ENCODE results near the gene TSN.

GRCh38 chr2:121754851-121755236 lies 607 bp upstream of the TSN start:
- no peak for TF ChIP-seq CTCF (IDR thresholded peaks at IDR 0.05; ENCODE audit: insufficient read depth, low read depth, low read length)
- no peak for TF ChIP-seq EZH2 (IDR thresholded peaks at IDR 0.05; ENCODE audit: insufficient read depth, low read length)

All from astrocyte (in vitro differentiated cells and primary cell).